Measurements from ENCODE around the gene RDH14. TPM values are rescaled to one million over a fixed set of nuclear protein-coding genes. Genes with fewer than 3 reads are reported as not detected.

The RDH14 gene
- total RNA-seq (10 to 100 TPM; 18.0 to 19.1 TPM), polyA plus RNA-seq (10 to 100 TPM; 42.4 to 42.6 TPM)

GRCh38 chr2:18560031-18560796, at the start of gene RDH14:
Gene RDH14 (minus strand): TSS chr2:18560653. CDS start chr2:18560572, 81 bp downstream.
- Mint-ChIP-seq H3K36me3 (peaks cover 30 to 40% of the 10 kb centered on the region in 2 donors), H3K4me1 (peaks cover 24 to 48% (median 34%) of the 10 kb centered on the region in 4 donors), H3K9me3 (peaks cover 0 to 6% (median 2%) of the 10 kb centered on the region in 8 donors), H3K27me3 (no peaks in the 10 kb centered on the region), H3K27ac (peak within 1 kb of the TSS; percentile 95 to 98 (median 97)), H3K4me3 (peak within 1 kb of the TSS; percentile 90 to 98 (median 94))
- Histone ChIP-seq H3K4me3 (ENCODE audit: low read length in 2 of 2) (peak within 1 kb of the TSS; percentile 11 to 67), H3K36me3 (ENCODE audit: insufficient read depth, low read length) (peaks cover 4% of the 10 kb centered on the region), H3K4me1 (ENCODE audit: insufficient read depth, low read length) (peaks cover 29% of the 10 kb centered on the region), H3K9me3 (ENCODE audit: control insufficient read depth in 1 of 2, low read length in 2 of 2) (no peaks in the 10 kb centered on the region), H3K27me3 (ENCODE audit: insufficient read depth, low read length) (no peaks in the 10 kb centered on the region), H3K27ac (ENCODE audit: low read depth, low read length) (peak within 1 kb of the TSS; percentile 92)
- peak; percentile 90 to 94 (median 91) for DNase-seq
- intact Hi-C loops (cut with micrococcal nuclease), result loop anchor here (1.0 kb wide), 7 partner anchors 40 to 1491 kb away; partner anchors contain the start of genes GEN1, LAPTM4A and TTC32
- CTCF ChIA-PET (ENCODE audit: partially characterized antibody), result interaction anchor here (0.7 to 3.9 kb wide), 7 partner anchors 8 to 1340 kb away, joined by 3 to 21 read pairs (median 3); no protein-coding TSS in a partner anchor
- POLR2A ChIA-PET (ENCODE audit: partially characterized antibody), result interaction anchor here (0.7 to 2.8 kb wide), 12 partner anchors 8 to 1887 kb away, joined by 3 to 27 read pairs (median 5); partner anchors contain the start of genes LAPTM4A, RHOB and TTC32

GRCh38 chr2:18610090-18610489, 49.6 kb upstream of the RDH14 start:
- Histone ChIP-seq H3K9me3 (ENCODE audit: control insufficient read depth in 1 of 2, low read length in 2 of 2) (no peaks in the 10 kb centered on the region), H3K27me3 (ENCODE audit: insufficient read depth, low read length) (no peaks in the 10 kb centered on the region), H3K4me1 (ENCODE audit: insufficient read depth, low read length) (no peaks in the 10 kb centered on the region), H3K4me3 (ENCODE audit: low read length in 2 of 2) (no peak overlapping the region), H3K36me3 (ENCODE audit: insufficient read depth, low read length) (no peaks in the 10 kb centered on the region), H3K27ac (ENCODE audit: low read depth, low read length) (no peak overlapping the region)
- Mint-ChIP-seq H3K36me3 (peaks cover 2 to 16% of the 10 kb centered on the region in 2 donors), H3K27ac (no peak overlapping the region), H3K9me3 (peaks cover 0 to 2% (median 0%) of the 10 kb centered on the region in 8 donors), H3K4me1 (peaks cover 0 to 1% (median 0%) of the 10 kb centered on the region in 4 donors), H3K27me3 (no peaks in the 10 kb centered on the region), H3K4me3 (no peak overlapping the region)
- CTCF ChIA-PET (ENCODE audit: partially characterized antibody), result no interaction called here
- no peak for DNase-seq
- intact Hi-C loops (cut with micrococcal nuclease), result no loop called here
- POLR2A ChIA-PET (ENCODE audit: partially characterized antibody), result no interaction called here

- Histone ChIP-seq H3K4me3 (ENCODE audit: low read length in 2 of 2) (no peak overlapping the region), H3K9me3 (ENCODE audit: control insufficient read depth in 1 of 2, low read length in 2 of 2) (no peaks in the 10 kb centered on the region), H3K36me3 (ENCODE audit: insufficient read depth, low read length) (no peaks in the 10 kb centered on the region), H3K27ac (ENCODE audit: low read depth, low read length) (no peak overlapping the region), H3K27me3 (ENCODE audit: insufficient read depth, low read length) (no peaks in the 10 kb centered on the region), H3K4me1 (ENCODE audit: insufficient read depth, low read length) (no peaks in the 10 kb centered on the region)
- Mint-ChIP-seq H3K27ac (peak overlapping the region in 1 of 7 donors; percentile 32), H3K9me3 (no peaks in the 10 kb centered on the region), H3K4me1 (peaks cover 0 to 1% (median 0%) of the 10 kb centered on the region in 4 donors), H3K36me3 (peaks cover 0 to 6% of the 10 kb centered on the region in 2 donors), H3K27me3 (no peaks in the 10 kb centered on the region), H3K4me3 (no peak overlapping the region)
- intact Hi-C loops (cut with micrococcal nuclease), result no loop called here
- peak in 1 of 5 donors; percentile 9 for DNase-seq
- POLR2A ChIA-PET (ENCODE audit: partially characterized antibody), result no interaction called here
- CTCF ChIA-PET (ENCODE audit: partially characterized antibody), result no interaction called here
Measured at GRCh38 chr2:18605115-18605514, 44.7 kb upstream of the RDH14 start.

GRCh38 chr2:18604531-18604885, 44.1 kb upstream of the RDH14 start:
- CTCF ChIA-PET (ENCODE audit: partially characterized antibody), result no interaction called here
- H3K4me3 Mint-ChIP-seq, result no peak overlapping the region
- H3K9me3 ChIP-seq (ENCODE audit: control insufficient read depth in 1 of 2, low read length in 2 of 2), result no peaks in the 10 kb centered on the region
- no peak overlapping the region for H3K27ac ChIP-seq (ENCODE audit: low read depth, low read length)
- peaks cover 0 to 6% of the 10 kb centered on the region in 2 donors for H3K36me3 Mint-ChIP-seq
- H3K9me3 Mint-ChIP-seq, result no peaks in the 10 kb centered on the region
- POLR2A ChIA-PET (ENCODE audit: partially characterized antibody), result no interaction called here
- DNase-seq, result no peak
- H3K4me3 ChIP-seq (ENCODE audit: low read length in 2 of 2), result no peak overlapping the region
- no peak overlapping the region for H3K27ac Mint-ChIP-seq
- no peaks in the 10 kb centered on the region for H3K4me1 ChIP-seq (ENCODE audit: insufficient read depth, low read length)
- H3K27me3 ChIP-seq (ENCODE audit: insufficient read depth, low read length), result no peaks in the 10 kb centered on the region
- peaks cover 0 to 1% (median 0%) of the 10 kb centered on the region in 4 donors for H3K4me1 Mint-ChIP-seq
- intact Hi-C loops (cut with micrococcal nuclease), result no loop called here
- H3K36me3 ChIP-seq (ENCODE audit: insufficient read depth, low read length), result no peaks in the 10 kb centered on the region
- H3K27me3 Mint-ChIP-seq, result no peaks in the 10 kb centered on the region

GRCh38 chr2:18603854-18604530, 43.5 kb upstream of the RDH14 start:
- no peak overlapping the region for H3K27ac ChIP-seq (ENCODE audit: low read depth, low read length)
- Mint-ChIP-seq H3K4me1 (peaks cover 0 to 1% (median 0%) of the 10 kb centered on the region in 4 donors), H3K27ac (no peak overlapping the region), H3K9me3 (no peaks in the 10 kb centered on the region), H3K36me3 (peaks cover 0 to 6% of the 10 kb centered on the region in 2 donors), H3K27me3 (no peaks in the 10 kb centered on the region), H3K4me3 (no peak overlapping the region)
- CTCF ChIA-PET (ENCODE audit: partially characterized antibody), result no interaction called here
- DNase-seq, result no peak
- no peak overlapping the region for H3K4me3 ChIP-seq (ENCODE audit: low read length in 2 of 2)
- intact Hi-C loops (cut with micrococcal nuclease), result no loop called here
- no peaks in the 10 kb centered on the region for H3K27me3 ChIP-seq (ENCODE audit: insufficient read depth, low read length)
- no peaks in the 10 kb centered on the region for H3K4me1 ChIP-seq (ENCODE audit: insufficient read depth, low read length)
- no peaks in the 10 kb centered on the region for H3K9me3 ChIP-seq (ENCODE audit: control insufficient read depth in 1 of 2, low read length in 2 of 2)
- H3K36me3 ChIP-seq (ENCODE audit: insufficient read depth, low read length), result no peaks in the 10 kb centered on the region
- POLR2A ChIA-PET (ENCODE audit: partially characterized antibody), result no interaction called here

- no peak for DNase-seq
- no peak overlapping the region for H3K27ac ChIP-seq (ENCODE audit: low read depth, low read length)
- H3K4me3 ChIP-seq (ENCODE audit: low read length in 2 of 2), result no peak overlapping the region
- H3K36me3 Mint-ChIP-seq, result peaks cover 2 to 6% of the 10 kb centered on the region in 2 donors
- H3K36me3 ChIP-seq (ENCODE audit: insufficient read depth, low read length), result no peaks in the 10 kb centered on the region
- CTCF ChIA-PET (ENCODE audit: partially characterized antibody), result no interaction called here
- no peaks in the 10 kb centered on the region for H3K27me3 ChIP-seq (ENCODE audit: insufficient read depth, low read length)
- POLR2A ChIA-PET (ENCODE audit: partially characterized antibody), result no interaction called here
- intact Hi-C loops (cut with micrococcal nuclease), result no loop called here
- H3K4me3 Mint-ChIP-seq, result no peak overlapping the region
- no peak overlapping the region for H3K27ac Mint-ChIP-seq
- H3K4me1 ChIP-seq (ENCODE audit: insufficient read depth, low read length), result no peaks in the 10 kb centered on the region
- H3K9me3 Mint-ChIP-seq, result no peaks in the 10 kb centered on the region
- H3K4me1 Mint-ChIP-seq, result peaks cover 0 to 1% (median 0%) of the 10 kb centered on the region in 4 donors
- no peaks in the 10 kb centered on the region for H3K27me3 Mint-ChIP-seq
- no peaks in the 10 kb centered on the region for H3K9me3 ChIP-seq (ENCODE audit: control insufficient read depth in 1 of 2, low read length in 2 of 2)
Measured at GRCh38 chr2:18602298-18602697, 41.8 kb upstream of the RDH14 start.

- no peak overlapping the region for H3K27ac ChIP-seq (ENCODE audit: low read depth, low read length)
- no peaks in the 10 kb centered on the region for H3K4me1 Mint-ChIP-seq
- H3K4me3 Mint-ChIP-seq, result no peak overlapping the region
- H3K4me3 ChIP-seq (ENCODE audit: low read length in 2 of 2), result no peak overlapping the region
- ChIA-PET CTCF (ENCODE audit: partially characterized antibody) (no interaction called here), POLR2A (ENCODE audit: partially characterized antibody) (no interaction called here)
- H3K9me3 ChIP-seq (ENCODE audit: control insufficient read depth in 1 of 2, low read length in 2 of 2), result no peaks in the 10 kb centered on the region
- no peak for DNase-seq
- intact Hi-C loops (cut with micrococcal nuclease), result no loop called here
- no peak overlapping the region for H3K27ac Mint-ChIP-seq
- peaks cover 11 to 23% of the 10 kb centered on the region in 2 donors for H3K36me3 Mint-ChIP-seq
- no peaks in the 10 kb centered on the region for H3K27me3 ChIP-seq (ENCODE audit: insufficient read depth, low read length)
- no peaks in the 10 kb centered on the region for H3K27me3 Mint-ChIP-seq
- H3K9me3 Mint-ChIP-seq, result peaks cover 0 to 4% (median 0%) of the 10 kb centered on the region in 8 donors
- no peaks in the 10 kb centered on the region for H3K36me3 ChIP-seq (ENCODE audit: insufficient read depth, low read length)
- no peaks in the 10 kb centered on the region for H3K4me1 ChIP-seq (ENCODE audit: insufficient read depth, low read length)
Measured at GRCh38 chr2:18600255-18600613, 39.8 kb upstream of the RDH14 start.

Measured in CD4-positive, alpha-beta memory T cell (primary cell).